SK-N-SH (cell line): Measurements from ENCODE around the gene LSS. TPM values are rescaled to one million over a fixed set of nuclear protein-coding genes. Genes with fewer than 3 reads are reported as not detected.

Experiments
- CTCF ChIA-PET: fragments of 300-600, 350-600 bp; formaldehyde crosslinking; extraction: SDS; loops from one replicate; lab custom pipeline; 2021; lab: Yijun Ruan, JAX
- POLR2A ChIA-PET: fragments of 350-600 bp; sonication (Branson Sonifier 250); formaldehyde crosslinking; extraction: SDS; loops from one replicate; lab custom pipeline; 2020; ENCODE audit warnings: antibody characterized with exemption, inconsistent platforms; lab: Yijun Ruan, JAX
- DNase-seq: peaks from one replicate; pipeline ENCODE4 v3.0.0; 2012
- H2AFZ ChIP-seq: fragments of 200-600 bp; sonication (generic); 2 replicates; pipeline ENCODE4 v1.8.1; 2016; ENCODE audit warnings: antibody characterized with exemption, mild to moderate bottlenecking, low read depth
- H3F3A ChIP-seq: fragments of 200-600 bp; sonication (generic); replicated peaks from 2 replicates; pipeline ENCODE3; 2016; ENCODE audit warnings: antibody characterized with exemption, mild to moderate bottlenecking; ENCODE audit not compliant: insufficient read depth
- H3K27ac ChIP-seq, 2 experiments: fragments of 200-500 bp in 1 of 2; fragments of 200-600 bp in 1 of 2; sonication (Bioruptor generic) in 1 of 2; sonication (generic), shearing (Covaris generic) in 1 of 2; 2 replicates each; pipeline versions ENCODE4 v1.5.1 to v1.6.1; 2014 to 2016; ENCODE audit warnings: low read depth in 2 of 2, inconsistent platforms in 1 of 2, low read length in 1 of 2, mild to moderate bottlenecking in 1 of 2, mixed read lengths in 1 of 2
- H3K27me3 ChIP-seq: fragments of 200-600 bp; sonication (generic), shearing (Covaris generic); 2 replicates; pipeline ENCODE4 v1.6.1; 2016; ENCODE audit warnings: mixed run types; ENCODE audit not compliant: insufficient read depth
- H3K36me3 ChIP-seq, 2 experiments: fragments of 200-500 bp in 1 of 2; fragments of 200-600 bp in 1 of 2; sonication (Bioruptor generic) in 1 of 2; sonication (generic) in 1 of 2; replicated peaks in 1 of 2; 2 replicates each; pipeline versions ENCODE3 to v1.5.1; 2014 to 2016; ENCODE audit warnings: low read length in 1 of 2, mild to moderate bottlenecking in 1 of 2; ENCODE audit not compliant: insufficient read depth in 2 of 2, control insufficient read depth in 1 of 2
- H3K4me1 ChIP-seq, 2 experiments: fragments of 200-500 bp in 1 of 2; fragments of 200-600 bp in 1 of 2; sonication (Bioruptor generic) in 1 of 2; sonication (generic), shearing (Covaris generic) in 1 of 2; 2 replicates each; pipeline versions ENCODE4 v1.5.1 to v1.6.1; 2014 to 2016; ENCODE audit warnings: low read depth in 1 of 2, low read length in 1 of 2, mixed run types in 1 of 2; ENCODE audit not compliant: insufficient read depth in 2 of 2, control insufficient read depth in 1 of 2
- H3K4me2 ChIP-seq: fragments of 200-600 bp; sonication (generic), shearing (Covaris generic); 2 replicates; pipeline ENCODE4 v1.6.1; 2017; ENCODE audit warnings: mixed run types
- H3K4me3 ChIP-seq, 2 experiments: fragments of 200-500 bp in 1 of 2; fragments of 200-600 bp in 1 of 2; sonication (Bioruptor generic) in 1 of 2; sonication (generic), shearing (Covaris generic) in 1 of 2; 2 replicates each; pipeline versions ENCODE4 v1.5.1 to v1.8.1; 2014 to 2016; ENCODE audit warnings: low read depth in 2 of 2, inconsistent platforms in 1 of 2, low read length in 1 of 2, mild to moderate bottlenecking in 1 of 2, mixed read lengths in 1 of 2, moderate library complexity in 1 of 2
- H3K79me2 ChIP-seq: fragments of 200-600 bp; sonication (generic); 2 replicates; pipeline ENCODE4 v1.8.1; 2017; ENCODE audit warnings: mild to moderate bottlenecking; ENCODE audit not compliant: insufficient read depth
- H3K9ac ChIP-seq: fragments of 200-600 bp; sonication (generic); 2 replicates; pipeline ENCODE4 v1.6.1; 2017; ENCODE audit warnings: mixed run types
- H3K9me2 ChIP-seq: fragments of 200-600 bp; sonication (generic); 2 replicates; pipeline ENCODE4 v1.6.1; 2017; ENCODE audit warnings: mixed run types
- H3K9me3 ChIP-seq: fragments of 200-600 bp; sonication (generic); 2 replicates; pipeline ENCODE4 v1.6.1; 2017; ENCODE audit warnings: mixed run types, mild to moderate bottlenecking, moderate library complexity
- H4K20me1 ChIP-seq: fragments of 200-600 bp; sonication (generic); 2 replicates; pipeline ENCODE4 v1.6.1; 2017; ENCODE audit warnings: mild to moderate bottlenecking, mixed run types; ENCODE audit not compliant: insufficient read depth
- EZH2phosphoT487 ChIP-seq: fragments of 200-600 bp; sonication (generic); IDR thresholded peaks from 2 replicates; pipeline ENCODE4 v1.6.1; 2017; ENCODE audit warnings: low read depth, mixed run types, mild to moderate bottlenecking, antibody characterized with exemption, moderate library complexity, borderline replicate concordance
- FOXJ3 ChIP-seq: sonication (generic); formaldehyde crosslinking; IDR thresholded peaks from 2 replicates; pipeline ENCODE4 v1.5.1; 2020; ENCODE audit warnings: mild to moderate bottlenecking, missing genetic modification reagents
- NFIC ChIP-seq: IDR thresholded peaks from 2 replicates; pipeline ENCODE4 v1.4.0; 2012; ENCODE audit warnings: borderline replicate concordance
- NRF1 ChIP-seq: IDR thresholded peaks from 2 replicates; pipeline ENCODE4 v1.6.1; 2012; ENCODE audit warnings: low read depth, mild to moderate bottlenecking, low read length
- POLR2AphosphoS5 ChIP-seq: IDR thresholded peaks from 2 replicates; pipeline ENCODE4 v1.6.1; 2012; ENCODE audit warnings: low read depth, low read length
- REST ChIP-seq: IDR thresholded peaks from 2 replicates; pipeline ENCODE4 v1.6.1; 2012; ENCODE audit warnings: mild to moderate bottlenecking, low read depth, low read length, moderate library complexity
- SIN3A ChIP-seq: IDR thresholded peaks from 2 replicates; pipeline ENCODE4 v1.6.1; 2012; ENCODE audit warnings: low read depth, mild to moderate bottlenecking, low read length, moderate library complexity, borderline replicate concordance
- SMC3 ChIP-seq: IDR thresholded peaks from 2 replicates; pipeline ENCODE4 v1.6.1; 2012; ENCODE audit warnings: low read depth, low read length, improper control_type of control experiment
- TAF1 ChIP-seq: IDR thresholded peaks from 2 replicates; pipeline ENCODE4 v1.6.1; 2012; ENCODE audit warnings: low read depth, mild to moderate bottlenecking, low read length, moderate library complexity, borderline replicate concordance
- TCF12 ChIP-seq: IDR thresholded peaks from 2 replicates; pipeline ENCODE4 v1.4.0; 2012
- ZBTB33 ChIP-seq: IDR thresholded peaks from 2 replicates; pipeline ENCODE4 v1.4.0; 2012; ENCODE audit warnings: low read depth, borderline replicate concordance
- WGBS: methylation state at CpG from one replicate; pipeline ENCODE4 v1.1.6; 2017; ENCODE audit warnings: low lambda C conversion rate; 5-methylcytosine and 5-hydroxymethylcytosine counted together
- polyA plus RNA-seq, 3 experiments: library from polyadenylated mRNA; depleted of rRNA; stranded (reverse); fragments of >200 nt; gene quantifications; 2 replicates each; pipeline ENCODE4 v1.2.3, GENCODE V29; 2012

Gene LSS
- polyA plus RNA-seq, 1 of the 3 experiments (the other 2 are of a cell fraction) = 38.7 TPM

DNA sequence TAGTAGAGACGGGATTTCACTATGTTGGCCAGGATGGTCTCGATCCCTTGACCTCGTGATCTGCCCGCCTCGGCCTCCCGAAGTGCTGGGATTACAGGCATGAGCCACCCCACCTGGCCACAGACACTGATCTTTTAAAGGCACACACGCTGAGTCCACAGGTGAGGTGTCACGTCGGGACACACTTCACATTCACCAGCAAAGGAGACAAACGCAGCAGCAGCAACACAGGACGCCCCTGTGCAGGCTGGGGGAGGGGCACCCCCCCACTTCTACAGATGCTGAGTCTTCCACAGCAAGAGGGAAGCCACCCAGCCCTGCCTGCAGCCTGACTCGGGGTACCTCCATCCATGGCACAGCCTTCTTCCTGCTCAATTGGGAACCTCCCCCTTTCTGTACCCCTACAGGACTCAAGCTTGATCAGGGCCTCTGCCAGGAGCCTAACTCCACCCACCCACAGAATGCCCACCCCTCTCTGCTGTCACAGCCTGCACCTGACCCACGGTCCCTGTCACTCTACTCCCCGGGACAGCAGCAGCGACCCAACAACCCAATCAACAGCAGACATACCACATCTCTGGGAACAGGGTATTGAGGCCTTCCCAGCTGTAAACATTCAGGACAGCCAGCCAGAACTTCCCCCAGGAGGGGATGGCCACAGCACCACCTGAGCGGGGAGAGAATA is 9.5 kb downstream of the LSS start (continued):
- TF ChIP-seq TCF12 = no peak
- no peak for TF ChIP-seq TAF1
- no peak for TF ChIP-seq EZH2phosphoT487

- H3K4me1 ChIP-seq = peaks cover 0 to 26% of the 10 kb centered on the region in 2 experiments; a peak in 1 of 4 replicates
- H2AFZ ChIP-seq = no peak overlapping the region
- no peak for TF ChIP-seq NRF1
- TF ChIP-seq NFIC = no peak
- TF ChIP-seq ZBTB33 = no peak
- WGBS = 93% methylated on average over 19 of the region's 22 CpGs
- no peaks in the 10 kb centered on the region for H3K9me3 ChIP-seq
- no peak for DNase-seq
- no peaks in the 10 kb centered on the region for H3K9me2 ChIP-seq
- no peaks in the 10 kb centered on the region for H4K20me1 ChIP-seq
- ChIA-PET CTCF (interaction anchor here (2.9 kb wide), 1 partner anchor 7 kb away, joined by 14 read pairs; no protein-coding TSS in a partner anchor), POLR2A (no interaction called here)
- H3K27me3 ChIP-seq = no peaks in the 10 kb centered on the region
- no peak overlapping the region for H3K27ac ChIP-seq
- H3F3A ChIP-seq = no peaks in the 10 kb centered on the region
- no peak overlapping the region for H3K4me3 ChIP-seq
- H3K36me3 ChIP-seq = peaks cover 0 to 38% of the 10 kb centered on the region in 2 experiments
- H3K9ac ChIP-seq = no peak overlapping the region
- no peaks in the 10 kb centered on the region for H3K79me2 ChIP-seq
- H3K4me2 ChIP-seq = no peak overlapping the region
Measured at GRCh38 chr21:46217511-46218196, 10.9 kb downstream of the LSS start.

GRCh38 chr21:46216132-46216747 is 12.3 kb downstream of the LSS start:
- H3K9me3 ChIP-seq = no peaks in the 10 kb centered on the region
- H3K4me1 ChIP-seq = peaks cover 0 to 26% of the 10 kb centered on the region in 2 experiments; a peak in 1 of 4 replicates
- no peaks in the 10 kb centered on the region for H3K27me3 ChIP-seq
- H2AFZ ChIP-seq = no peak overlapping the region
- POLR2A ChIA-PET = interaction anchor here (1.4 kb wide), 1 partner anchor 11 kb away, joined by 5 read pairs; no protein-coding TSS in a partner anchor
- H4K20me1 ChIP-seq = no peaks in the 10 kb centered on the region
- no peak for DNase-seq
- no peak overlapping the region for H3K4me2 ChIP-seq
- WGBS = 98% methylated on average over 8 of the region's 16 CpGs
- H3K79me2 ChIP-seq = no peaks in the 10 kb centered on the region
- peaks cover 0 to 32% of the 10 kb centered on the region in 2 experiments for H3K36me3 ChIP-seq
- no peaks in the 10 kb centered on the region for H3F3A ChIP-seq
- CTCF ChIA-PET = interaction anchor here (0.7 to 2.9 kb wide), 4 partner anchors 9 to 63 kb away, joined by 3 to 14 read pairs (median 3); no protein-coding TSS in a partner anchor
- H3K9me2 ChIP-seq = no peaks in the 10 kb centered on the region
- no peak overlapping the region for H3K9ac ChIP-seq
- TF ChIP-seq SIN3A (no peak), REST (no peak), TAF1 (no peak), SMC3 (no peak), NFIC (no peak), POLR2AphosphoS5 (no peak), FOXJ3 (CRISPR knock-in tag) (no peak)
- TF ChIP-seq, all 33 proteins: peak for 0
- H3K4me3 ChIP-seq = no peak overlapping the region
- H3K27ac ChIP-seq = no peak overlapping the region
